ENCODE measurements around the gene HMCN2.

HMCN2 gene

GRCh38 chr9:130236436-130236985 lies 29.0 kb upstream of the HMCN2 start:
- intact Hi-C loops (cut with DNase I) = loop anchor here (2.0 to 10.0 kb wide), 3 partner anchors 128 to 402 kb away; partner anchors contain the start of genes C9orf78 and USP20
- peak in 1 of 42 donors; percentile 24 for DNase-seq

DNA sequence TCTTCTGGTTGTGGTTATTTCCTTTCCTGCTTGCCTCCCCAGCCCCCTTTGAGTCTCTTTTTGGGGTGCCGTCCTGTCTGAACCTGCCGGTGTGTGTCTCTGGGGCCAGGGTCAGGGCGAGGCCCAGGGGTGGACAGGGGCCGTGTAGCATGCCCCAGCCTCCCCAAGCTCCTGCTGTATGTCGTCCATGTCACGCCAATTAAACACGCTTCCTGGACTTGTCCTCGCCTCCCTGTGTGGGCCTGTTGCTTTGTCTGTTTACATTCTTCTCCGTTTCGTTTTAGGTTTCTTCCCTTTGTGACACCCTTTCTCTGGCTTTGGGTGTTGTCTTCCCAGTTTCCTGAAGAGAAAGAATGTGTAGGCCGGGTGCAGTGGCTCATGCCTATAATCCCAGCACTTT lies 28.5 kb upstream of the HMCN2 start:
- peak in 1 of 42 donors; percentile 27 for DNase-seq
- intact Hi-C loops (cut with DNase I) = loop anchor here (2.0 to 10.0 kb wide), 3 partner anchors 128 to 402 kb away; partner anchors contain the start of genes C9orf78 and USP20

- intact Hi-C loops (cut with DNase I) = loop anchor here (2.0 to 10.0 kb wide), 3 partner anchors 129 to 403 kb away; partner anchors contain the start of genes C9orf78 and USP20
- DNase-seq = peak in 2 of 42 donors; percentile 29 to 57
Measured at GRCh38 chr9:130237763-130238524, 27.6 kb upstream of the HMCN2 start.

DNA sequence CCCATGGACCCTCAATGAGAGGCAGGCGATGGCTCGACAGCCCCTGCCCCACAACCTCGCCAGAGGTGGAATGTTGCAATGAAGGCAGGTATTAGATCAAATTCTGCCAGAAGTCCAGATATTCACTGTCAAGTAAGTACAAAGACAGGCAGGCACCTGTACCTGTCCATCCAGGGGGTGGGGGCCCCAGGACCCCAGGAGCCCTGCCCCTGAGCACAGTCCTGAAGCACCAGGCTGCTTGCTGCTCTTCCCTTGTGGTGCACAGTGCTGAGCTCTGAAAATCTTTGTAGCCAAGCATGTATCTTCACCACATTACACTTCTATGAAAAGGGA lies 26.2 kb upstream of the HMCN2 start:
- peak in 1 of 42 donors; percentile 16 for DNase-seq
- intact Hi-C loops (cut with DNase I) = loop anchor here (10.0 kb wide), 2 partner anchors 355 to 405 kb away; partner anchors contain the start of genes C9orf78 and USP20

DNA sequence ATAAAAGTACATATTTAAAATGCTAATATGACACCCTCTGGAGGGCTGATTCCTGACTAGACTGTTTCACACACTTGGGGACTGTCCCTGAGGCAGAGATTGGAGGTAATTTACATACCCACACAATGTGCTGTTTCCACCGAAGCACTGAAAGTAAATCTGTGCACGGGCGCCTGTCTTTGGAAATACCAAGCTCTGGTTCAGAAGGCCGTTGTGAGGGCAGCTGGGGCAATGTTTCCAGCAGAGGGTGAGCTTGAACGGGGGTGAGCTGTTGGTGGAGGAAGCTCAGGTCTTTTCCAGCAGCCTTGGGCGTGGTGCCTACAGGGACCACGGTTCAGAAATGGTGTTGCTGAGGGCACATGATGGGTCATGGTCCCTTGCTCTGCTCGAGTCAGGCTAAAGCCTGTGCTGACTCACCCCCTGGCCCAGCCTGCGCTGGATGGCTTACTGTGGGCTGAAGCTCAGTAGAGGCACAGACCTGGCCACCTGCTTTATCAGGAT lies 25.8 kb upstream of the HMCN2 start:
- DNase-seq = peak in 2 of 42 donors; percentile 17 to 33
- intact Hi-C loops (cut with DNase I) = loop anchor here (10.0 kb wide), 2 partner anchors 355 to 405 kb away; partner anchors contain the start of genes C9orf78 and USP20

GRCh38 chr9:130240410-130241197 lies 25.0 kb upstream of the HMCN2 start:
- intact Hi-C loops (cut with DNase I) = no loop called here
- DNase-seq = peak; percentile 52 to 93 (median 77)

DNA sequence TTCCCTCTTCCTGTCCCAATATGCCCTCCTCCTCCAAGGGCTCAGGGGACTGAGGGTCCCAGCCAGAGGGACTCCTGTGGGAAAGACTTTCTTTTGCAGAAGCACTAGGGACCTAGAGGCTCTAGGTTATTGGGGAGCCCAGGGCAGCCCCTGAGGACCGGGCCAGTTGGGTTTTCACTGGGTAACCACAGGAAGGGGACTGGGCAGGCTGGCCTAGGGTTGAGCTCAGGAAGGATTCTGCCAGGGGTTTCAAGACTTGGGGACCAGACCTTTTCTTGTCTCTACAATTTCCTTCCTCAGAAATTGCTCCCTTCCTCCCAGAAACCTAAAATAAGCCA lies 24.4 kb upstream of the HMCN2 start:
- intact Hi-C loops (cut with DNase I) = no loop called here

DNA sequence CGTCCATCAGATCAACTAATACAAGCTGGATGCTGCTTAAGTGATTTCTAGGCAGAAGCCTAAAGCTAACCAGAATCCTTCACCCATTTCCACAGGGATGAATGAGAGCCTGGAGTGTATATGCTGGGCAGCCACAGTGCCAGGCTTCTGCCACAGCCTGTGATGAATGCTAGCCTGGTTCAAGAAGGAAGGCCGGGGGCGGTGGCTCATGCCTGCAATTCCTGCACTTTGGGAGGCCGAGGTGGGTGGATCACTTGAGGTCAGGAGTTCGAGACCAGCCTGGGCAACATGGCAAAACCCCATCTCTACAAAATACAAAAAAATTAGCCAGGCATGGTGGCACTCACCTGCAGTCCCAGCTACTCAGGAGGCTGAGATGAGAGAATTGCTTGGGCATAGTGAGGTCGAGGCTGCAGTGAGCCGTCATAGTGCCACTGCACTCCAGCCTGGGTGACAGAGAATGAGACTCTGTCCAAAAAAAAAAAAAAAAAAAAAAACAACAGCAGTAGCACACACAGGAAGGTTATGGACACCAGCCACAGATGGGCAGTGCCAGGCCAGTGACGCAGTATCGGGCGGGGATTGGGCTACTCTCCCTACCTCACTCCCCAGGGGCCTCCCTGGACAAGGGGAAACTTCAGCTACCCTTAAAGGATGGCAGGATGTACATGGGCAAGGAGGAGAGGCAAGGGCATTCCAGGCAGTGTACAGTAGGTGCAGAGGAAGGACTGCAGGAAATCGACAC lies 23.1 kb upstream of the HMCN2 start:
- intact Hi-C loops (cut with DNase I) = no loop called here
- DNase-seq = peak in 1 of 42 donors; percentile 27

More for the DNA sequence above, 24.4 kb upstream of the HMCN2 start:
- DNase-seq = peak in 1 of 42 donors; percentile 17

- intact Hi-C loops (cut with DNase I) = no loop called here
Measured at GRCh38 chr9:130243015-130243881, 22.3 kb upstream of the HMCN2 start.

DNA sequence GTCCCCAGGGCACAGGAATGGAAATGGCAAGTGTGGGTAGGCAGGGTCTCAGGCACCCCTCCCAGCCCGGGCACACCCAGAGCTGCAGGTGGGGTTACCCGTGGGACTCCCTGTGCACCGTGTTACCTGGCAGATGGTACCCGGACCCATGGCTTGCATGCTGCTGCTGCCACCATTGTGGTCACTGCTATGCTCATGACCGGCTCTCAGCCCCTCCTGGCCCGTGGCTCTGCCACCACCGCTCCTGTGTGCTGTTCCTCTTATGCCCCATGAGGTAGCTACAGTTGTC lies 21.7 kb upstream of the HMCN2 start:
- peak in 1 of 42 donors; percentile 26 for DNase-seq

More at GRCh38 chr9:130243015-130243881, 22.3 kb upstream of the HMCN2 start:
- peak; percentile 42 to 92 (median 80) for DNase-seq

GRCh38 chr9:130244548-130245165 lies 20.9 kb upstream of the HMCN2 start:
- intact Hi-C loops (cut with DNase I) = no loop called here
- DNase-seq = peak in 1 of 42 donors; percentile 19

More for the DNA sequence above, 21.7 kb upstream of the HMCN2 start:
- intact Hi-C loops (cut with DNase I) = no loop called here

DNA sequence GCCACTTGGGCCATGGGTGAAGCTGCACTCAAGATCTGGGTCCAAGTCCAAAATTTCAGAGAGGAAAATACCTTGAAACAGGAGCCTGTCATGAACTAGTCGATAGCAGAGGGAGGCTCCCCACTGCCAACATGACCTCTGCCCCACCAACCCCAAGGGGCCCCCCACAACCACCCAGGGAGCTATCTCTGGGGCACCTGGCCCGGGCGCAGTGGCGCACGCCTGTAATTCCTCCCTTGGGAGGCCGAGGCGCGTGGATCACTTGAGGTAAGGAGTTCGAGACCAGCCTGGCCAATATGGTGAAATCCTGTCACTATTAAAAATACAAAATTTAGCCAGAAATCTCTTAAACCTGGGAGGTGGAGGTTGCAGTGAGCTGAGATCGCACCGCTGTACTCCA lies 20.1 kb upstream of the HMCN2 start:
- intact Hi-C loops (cut with DNase I) = no loop called here
- DNase-seq = peak in 1 of 42 donors; percentile 26

DNA sequence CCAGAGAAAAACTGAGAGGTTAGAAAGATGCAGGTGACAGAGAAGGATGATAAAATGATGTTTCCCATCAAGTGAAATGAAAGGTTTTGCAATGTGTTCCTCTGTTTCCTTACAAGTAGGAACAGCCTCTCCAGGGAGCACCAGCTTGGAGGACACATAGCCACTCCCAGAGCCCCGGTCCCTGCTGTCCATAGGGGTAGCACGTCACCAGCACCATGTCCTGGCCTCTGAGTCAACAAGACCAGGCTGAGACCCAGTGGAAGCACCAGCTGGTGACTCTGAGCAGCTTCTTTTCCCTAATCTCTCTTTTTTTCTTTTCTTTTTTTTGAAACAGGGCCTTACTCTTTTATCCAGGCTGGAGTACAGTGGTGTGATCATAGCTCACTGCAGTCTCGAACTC lies 19.4 kb upstream of the HMCN2 start:
- intact Hi-C loops (cut with DNase I) = no loop called here

GRCh38 chr9:130254747-130255630 lies 10.6 kb upstream of the HMCN2 start:
- intact Hi-C loops (cut with DNase I) = no loop called here
- DNase-seq = peak in 2 of 42 donors; percentile 27 to 28

More for the DNA sequence above, 19.4 kb upstream of the HMCN2 start:
- no peak for DNase-seq

- intact Hi-C loops (cut with DNase I) = no loop called here
- DNase-seq = no peak
Measured at GRCh38 chr9:130255631-130256134, 9.9 kb upstream of the HMCN2 start.

GRCh38 chr9:130256644-130257043 lies 8.9 kb upstream of the HMCN2 start:
- intact Hi-C loops (cut with DNase I) = no loop called here
- DNase-seq = no peak

Data from head of caudate nucleus (tissue), 42 donors.